Breast epithelium (tissue), 4 donors: ENCODE results near the gene BCL2L14. TPM values are rescaled to one million over a fixed set of nuclear protein-coding genes. Genes with fewer than 3 reads are reported as not detected.

Experiments used
- DNase-seq, 2 donors: peaks; one replicate each; pipeline ENCODE4 v3.0.0-alpha.2; 2019; ENCODE audit warnings: low spot score in 2 of 2
- H3K27ac ChIP-seq, 2 donors: fragments of 200-600 bp; sonication (generic) in 1 of 2; one replicate each; pipeline ENCODE4 v1.5.1; 2016 to 2019; ENCODE audit warnings: mild to moderate bottlenecking in 1 of 2
- H3K27me3 ChIP-seq, 2 donors: fragments of 200-600 bp; sonication (generic) in 1 of 2; one replicate each; pipeline versions ENCODE4 v1.5.1 to v1.6.0; 2017 to 2019; ENCODE audit warnings: control low read depth in 1 of 2, mild to moderate bottlenecking in 1 of 2
- H3K36me3 ChIP-seq: fragments of 200-600 bp; one replicate; pipeline ENCODE4 v1.5.1; 2019
- H3K4me1 ChIP-seq, 2 donors: fragments of 200-600 bp; sonication (generic); one replicate each; pipeline ENCODE4 v1.5.1; 2016 to 2019; ENCODE audit warnings: control low read depth in 1 of 2
- H3K4me3 ChIP-seq, 3 donors: fragments of 200-600 bp; sonication (generic); 1 replicate in 2 of 3; 2 replicates in 1 of 3; pipeline ENCODE4 v1.5.1; 2016 to 2019; ENCODE audit warnings: mild to moderate bottlenecking in 3 of 3, moderate library complexity in 2 of 3
- H3K9me3 ChIP-seq, 2 donors: fragments of 200-600 bp; sonication (generic) in 1 of 2; one replicate each; pipeline ENCODE4 v1.5.1; 2016 to 2019; ENCODE audit warnings: control low read depth in 1 of 2
- CTCF ChIP-seq, 3 donors: fragments of 450-650 bp; IDR thresholded peaks; one replicate each; pipeline ENCODE4 v1.5.1; 2016 to 2017; ENCODE audit warnings: antibody characterized with exemption in 3 of 3, mild to moderate bottlenecking in 3 of 3, moderate library complexity in 3 of 3
- POLR2A ChIP-seq: fragments of 450-650 bp; IDR thresholded peaks from one replicate; pipeline ENCODE4 v1.6.1; 2016; ENCODE audit warnings: antibody characterized with exemption, mild to moderate bottlenecking, moderate library complexity
- POLR2AphosphoS5 ChIP-seq, 3 donors: sonication (generic); formaldehyde crosslinking; IDR thresholded peaks; one replicate each; pipeline ENCODE4 v1.6.1; 2017; ENCODE audit warnings: antibody characterized with exemption in 3 of 3
- intact Hi-C: fragments of 100-400 bp; cut with DNase I; formaldehyde crosslinking; loops from one replicate; pipeline ENCODE4 v1.15.1; 2023; ENCODE audit warnings: low total_unique reads
- total RNA-seq, 3 donors: library from RNA; depleted of rRNA; stranded (reverse); fragments of >200 nt; gene quantifications; one replicate each; pipeline ENCODE4 v1.1.0, GENCODE V29; 2016

Gene BCL2L14
- total RNA-seq, 3 donors from 2014 or later = 0.29 to 1.6 TPM; not detected in 1

GRCh38 chr12:12086362-12086761 lies 15.6 kb downstream of the BCL2L14 start:
- no peak for DNase-seq
- no peaks in the 10 kb centered on the region for H3K27me3 ChIP-seq
- H3K36me3 ChIP-seq = no peaks in the 10 kb centered on the region
- no peak overlapping the region for H3K27ac ChIP-seq
- TF ChIP-seq POLR2A = no peak
- no peak for TF ChIP-seq POLR2AphosphoS5 (IDR thresholded peaks at IDR 0.05)
- no peak for TF ChIP-seq CTCF (IDR thresholded peaks at IDR 0.05)
- H3K9me3 ChIP-seq = no peaks in the 10 kb centered on the region
- intact Hi-C loops = loop anchor here (5.0 kb wide), 1 partner anchor 661 kb away; no protein-coding TSS in a partner anchor
- H3K4me3 ChIP-seq = no peak overlapping the region
- no peaks in the 10 kb centered on the region for H3K4me1 ChIP-seq

GRCh38 chr12:12086973-12087692 lies 16.4 kb downstream of the BCL2L14 start:
- H3K4me1 ChIP-seq = no peaks in the 10 kb centered on the region
- H3K4me3 ChIP-seq = no peak overlapping the region
- no peaks in the 10 kb centered on the region for H3K27me3 ChIP-seq
- H3K36me3 ChIP-seq = no peaks in the 10 kb centered on the region
- no peak overlapping the region for H3K27ac ChIP-seq
- DNase-seq = no peak
- TF ChIP-seq CTCF (IDR thresholded peaks at IDR 0.05) (no peak), POLR2A (no peak), POLR2AphosphoS5 (IDR thresholded peaks at IDR 0.05) (no peak)
- no peaks in the 10 kb centered on the region for H3K9me3 ChIP-seq
- intact Hi-C loops = loop anchor here (5.0 kb wide), 1 partner anchor 660 kb away; no protein-coding TSS in a partner anchor

- no peaks in the 10 kb centered on the region for H3K4me1 ChIP-seq
Measured at GRCh38 chr12:12087693-12088034, 16.9 kb downstream of the BCL2L14 start.

GRCh38 chr12:12088147-12088546 lies 17.4 kb downstream of the BCL2L14 start:
- Histone ChIP-seq H3K27ac (no peak overlapping the region), H3K4me1 (no peaks in the 10 kb centered on the region), H3K36me3 (no peaks in the 10 kb centered on the region), H3K4me3 (no peak overlapping the region), H3K27me3 (no peaks in the 10 kb centered on the region), H3K9me3 (peaks cover 0 to 4% of the 10 kb centered on the region in 2 donors)
- no peak for TF ChIP-seq POLR2A
- no peak for TF ChIP-seq POLR2AphosphoS5 (IDR thresholded peaks at IDR 0.05)
- no peak for TF ChIP-seq CTCF (IDR thresholded peaks at IDR 0.05)
- intact Hi-C loops = loop anchor here (5.0 kb wide), 1 partner anchor 659 kb away; no protein-coding TSS in a partner anchor
- no peak for DNase-seq

More at GRCh38 chr12:12087693-12088034, 16.9 kb downstream of the BCL2L14 start:
- Histone ChIP-seq H3K27me3 (no peaks in the 10 kb centered on the region), H3K36me3 (no peaks in the 10 kb centered on the region), H3K4me3 (no peak overlapping the region), H3K27ac (no peak overlapping the region), H3K9me3 (peaks cover 0 to 4% of the 10 kb centered on the region in 2 donors)
- no peak for DNase-seq
- intact Hi-C loops = loop anchor here (5.0 kb wide), 1 partner anchor 660 kb away; no protein-coding TSS in a partner anchor
- TF ChIP-seq CTCF (IDR thresholded peaks at IDR 0.05) (no peak), POLR2A (no peak), POLR2AphosphoS5 (IDR thresholded peaks at IDR 0.05) (no peak)

GRCh38 chr12:12088761-12089160 lies 18.0 kb downstream of the BCL2L14 start:
- Histone ChIP-seq H3K9me3 (peaks cover 0 to 4% of the 10 kb centered on the region in 2 donors), H3K4me1 (no peaks in the 10 kb centered on the region), H3K4me3 (no peak overlapping the region), H3K27me3 (no peaks in the 10 kb centered on the region), H3K27ac (no peak overlapping the region), H3K36me3 (no peaks in the 10 kb centered on the region)
- no peak for DNase-seq
- TF ChIP-seq POLR2A (no peak), POLR2AphosphoS5 (IDR thresholded peaks at IDR 0.05) (no peak), CTCF (IDR thresholded peaks at IDR 0.05) (no peak)
- intact Hi-C loops = loop anchor here (5.0 kb wide), 1 partner anchor 659 kb away; no protein-coding TSS in a partner anchor
